Esophagus muscularis mucosa (tissue), 4 donors: ENCODE results near the gene FOXO6.

Experiments used
- CTCF ChIP-seq, 3 experiments: fragments of 200-600 bp in 2 of 3; fragments of 450-650 bp in 1 of 3; sonication (generic) in 2 of 3; IDR thresholded peaks; one replicate each; pipeline ENCODE4 v1.5.1; 2017 to 2019; ENCODE audit warnings: antibody characterized with exemption in 3 of 3, mild to moderate bottlenecking in 2 of 3, moderate library complexity in 1 of 3
- EP300 ChIP-seq: sonication (generic); formaldehyde crosslinking; IDR thresholded peaks from one replicate; pipeline ENCODE4 v1.6.1; 2017; ENCODE audit warnings: antibody characterized with exemption
- POLR2A ChIP-seq: fragments of 450-650 bp; IDR thresholded peaks from one replicate; pipeline ENCODE4 v1.6.1; 2017; ENCODE audit warnings: antibody characterized with exemption, moderate library complexity, mild to moderate bottlenecking, low read depth
- POLR2AphosphoS5 ChIP-seq, 2 donors: sonication (generic); formaldehyde crosslinking; IDR thresholded peaks; one replicate each; pipeline ENCODE4 v1.6.1; 2017; ENCODE audit warnings: antibody characterized with exemption in 2 of 2

DNA sequence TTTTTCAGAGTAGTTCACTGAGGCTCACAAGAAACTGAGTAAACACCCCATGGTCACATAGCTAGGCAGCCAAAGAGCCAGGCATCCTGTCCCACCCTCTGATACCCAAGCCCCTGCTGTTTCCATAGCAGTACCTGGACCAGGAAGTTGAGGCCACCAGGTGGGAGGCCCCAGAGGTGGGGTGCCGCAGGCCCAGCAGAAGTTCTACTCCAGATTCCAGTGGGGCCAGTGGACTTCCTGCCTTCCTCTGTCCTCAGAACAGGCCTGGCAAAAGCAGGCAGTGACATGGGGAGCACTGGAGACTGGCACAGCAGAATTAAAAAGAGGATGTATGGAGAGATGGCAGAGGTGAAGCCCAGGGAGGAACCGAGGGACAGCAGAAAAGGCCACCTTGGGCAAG, 19.0 kb downstream of the FOXO6 start:
- TF ChIP-seq CTCF (IDR thresholded peaks at IDR 0.05) (no peak), POLR2AphosphoS5 (IDR thresholded peaks at IDR 0.05) (no peak), POLR2A (no peak), EP300 (no peak)
